IMR-90 (cell line): ENCODE measurements around the gene CSH2. TPM values are rescaled to one million over a fixed set of nuclear protein-coding genes. Genes with fewer than 3 reads are reported as not detected.

Source experiments
- ATAC-seq: fragments of 200-7000 bp; cut with Tn5 transposase; 2 replicates; pipeline ENCODE4 v1.9.1; 2020; ENCODE audit warnings: low read depth, mild to moderate bottlenecking, moderate library complexity
- BruUV-seq: library from RNA; stranded (reverse); fragments of 400-500 nt; replicated peaks from 2 replicates; lab custom pipeline; 2021; lab: Mats Ljungman, UMichigan
- CTCF ChIA-PET: fragments of 300-600 bp; formaldehyde crosslinking; extraction: SDS; loops from one replicate; lab custom pipeline; 2021; ENCODE audit warnings: antibody characterized with exemption; lab: Yijun Ruan, JAX
- POLR2A ChIA-PET: fragments of 300-600 bp; sonication (Branson Sonifier 250); formaldehyde crosslinking; loops from one replicate; lab custom pipeline; 2022; ENCODE audit warnings: antibody characterized with exemption; ENCODE audit not compliant: unreplicated experiment; lab: Charles Lee
- DNase-seq: peaks from one replicate; pipeline ENCODE4 v3.0.0; 2013
- H2AFZ ChIP-seq: replicated peaks from 2 replicates; pipeline ENCODE3; 2013; ENCODE audit warnings: low read length, mild to moderate bottlenecking; ENCODE audit not compliant: poor library complexity
- H2AK5ac ChIP-seq: 2 replicates; pipeline ENCODE4 v1.6.1; 2013; ENCODE audit warnings: low read depth, low read length, inconsistent platforms
- H2AK9ac ChIP-seq: replicated peaks from 2 replicates; pipeline ENCODE3; 2013; ENCODE audit warnings: mild to moderate bottlenecking, low read depth, low read length, moderate library complexity; ENCODE audit not compliant: poor library complexity
- H2BK120ac ChIP-seq: 2 replicates; pipeline ENCODE4 v1.6.1; 2013; ENCODE audit warnings: low read depth, low read length, inconsistent platforms
- H2BK15ac ChIP-seq: 3 replicates; pipeline ENCODE4 v1.6.1; 2013; ENCODE audit warnings: low read depth, low read length, inconsistent platforms
- H2BK20ac ChIP-seq: 2 replicates; pipeline ENCODE4 v1.6.1; 2013; ENCODE audit warnings: low read depth, mild to moderate bottlenecking, inconsistent platforms, low read length, moderate library complexity
- H2BK5ac ChIP-seq: 2 replicates; pipeline ENCODE4 v1.6.1; 2013; ENCODE audit warnings: mild to moderate bottlenecking, low read depth, low read length, inconsistent platforms; ENCODE audit not compliant: poor library complexity, severe bottlenecking
- H3K14ac ChIP-seq: replicated peaks from 2 replicates; pipeline ENCODE4 v1.6.1; 2013; ENCODE audit warnings: low read depth, low read length, inconsistent platforms
- H3K18ac ChIP-seq: 2 replicates; pipeline ENCODE4 v1.6.1; 2013; ENCODE audit warnings: low read depth, low read length, control low read depth
- H3K23ac ChIP-seq: 2 replicates; pipeline ENCODE4 v1.6.1; 2013; ENCODE audit warnings: low read depth, low read length, inconsistent platforms
- H3K27ac ChIP-seq: 2 replicates; pipeline ENCODE4 v1.5.1; 2013; ENCODE audit warnings: mild to moderate bottlenecking, control low read depth, low read length; ENCODE audit not compliant: insufficient read depth
- H3K27me3 ChIP-seq: 2 replicates; pipeline ENCODE4 v1.6.1; 2013; ENCODE audit warnings: low read length; ENCODE audit not compliant: control insufficient read depth, insufficient read depth
- H3K36me3 ChIP-seq: 2 replicates; pipeline ENCODE4 v1.6.1; 2013; ENCODE audit warnings: low read length, mixed read lengths; ENCODE audit not compliant: control insufficient read depth, insufficient read depth
- H3K4ac ChIP-seq: 2 replicates; pipeline ENCODE4 v1.6.1; 2013; ENCODE audit warnings: low read depth, low read length, inconsistent platforms
- H3K4me1 ChIP-seq: 2 replicates; pipeline ENCODE4 v1.6.1; 2013; ENCODE audit warnings: low read length, mixed read lengths; ENCODE audit not compliant: control insufficient read depth, insufficient read depth
- H3K4me2 ChIP-seq: 2 replicates; pipeline ENCODE4 v1.6.1; 2013; ENCODE audit warnings: low read depth, mild to moderate bottlenecking, control low read depth, low read length, moderate library complexity
- H3K4me3 ChIP-seq: 2 replicates; pipeline ENCODE4 v1.5.1; 2013; ENCODE audit warnings: low read depth, mild to moderate bottlenecking, control low read depth, low read length, moderate library complexity; ENCODE audit not compliant: insufficient read depth
- H3K56ac ChIP-seq: 2 replicates; pipeline ENCODE4 v1.6.1; 2013; ENCODE audit warnings: low read length, inconsistent platforms; ENCODE audit not compliant: insufficient read depth; ENCODE audit errors: extremely low read depth
- H3K79me1 ChIP-seq, 2 experiments: 2 replicates each; pipeline ENCODE4 v1.6.1; 2013; ENCODE audit warnings: low read length in 2 of 2, inconsistent platforms in 1 of 2, low read depth in 1 of 2
- H3K9ac ChIP-seq: 2 replicates; pipeline ENCODE4 v1.6.1; 2013; ENCODE audit warnings: low read depth, low read length, control low read depth
- H3K9me1 ChIP-seq: 2 replicates; pipeline ENCODE4 v1.6.1; 2013; ENCODE audit warnings: low read length, inconsistent platforms; ENCODE audit not compliant: insufficient read depth
- H3K9me3 ChIP-seq: 2 replicates; pipeline ENCODE4 v1.6.1; 2013; ENCODE audit warnings: low read length; ENCODE audit not compliant: control insufficient read depth, insufficient read depth
- H4K20me1 ChIP-seq: 2 replicates; pipeline ENCODE4 v1.6.1; 2013; ENCODE audit warnings: low read length, inconsistent platforms; ENCODE audit not compliant: insufficient read depth
- H4K5ac ChIP-seq: 2 replicates; pipeline ENCODE4 v1.6.1; 2013; ENCODE audit warnings: mild to moderate bottlenecking, low read depth, low read length, control low read depth
- H4K8ac ChIP-seq, 2 experiments: 2 replicates each; pipeline ENCODE4 v1.6.1; 2013; ENCODE audit warnings: low read depth in 2 of 2, low read length in 2 of 2, control low read depth in 1 of 2, inconsistent platforms in 1 of 2
- H4K91ac ChIP-seq: 2 replicates; pipeline ENCODE4 v1.6.1; 2013; ENCODE audit warnings: low read depth, low read length, inconsistent platforms; ENCODE audit not compliant: insufficient read depth
- BHLHE40 ChIP-seq: fragments of 150-350 bp; IDR thresholded peaks from 2 replicates; pipeline ENCODE4 v1.6.1; 2016; ENCODE audit warnings: mild to moderate bottlenecking, low read depth, low read length
- CEBPB ChIP-seq: IDR thresholded peaks from 2 replicates; pipeline ENCODE4 v1.6.1; 2012; ENCODE audit warnings: low read depth, low read length, improper control_type of control experiment
- CHD1 ChIP-seq: IDR thresholded peaks from 2 replicates; pipeline ENCODE4 v1.6.1; 2012; ENCODE audit warnings: low read depth, low read length, improper control_type of control experiment
- ELK1 ChIP-seq: fragments of 150-350 bp; IDR thresholded peaks from 2 replicates; pipeline ENCODE4 v1.6.1; 2016; ENCODE audit warnings: low read depth, mild to moderate bottlenecking, low read length, moderate library complexity, borderline replicate concordance
- FOS ChIP-seq: fragments of 150-350 bp; IDR thresholded peaks from 2 replicates; pipeline ENCODE4 v1.6.1; 2016; ENCODE audit warnings: low read depth, low read length
- MAFK ChIP-seq: IDR thresholded peaks from 2 replicates; pipeline ENCODE4 v1.6.1; 2012; ENCODE audit warnings: low read depth, low read length, improper control_type of control experiment
- MAZ ChIP-seq: IDR thresholded peaks from 2 replicates; pipeline ENCODE4 v1.6.1; 2012; ENCODE audit warnings: low read depth, mild to moderate bottlenecking, low read length, improper control_type of control experiment, moderate library complexity, borderline replicate concordance
- MXI1 ChIP-seq: IDR thresholded peaks from 2 replicates; pipeline ENCODE4 v1.6.1; 2012; ENCODE audit warnings: low read depth, mild to moderate bottlenecking, low read length, moderate library complexity, borderline replicate concordance
- NFE2L2 ChIP-seq: fragments of 150-350 bp; IDR thresholded peaks from 2 replicates; pipeline ENCODE4 v1.6.1; 2016; ENCODE audit warnings: low read depth, mild to moderate bottlenecking, low read length
- POLR2A ChIP-seq: IDR thresholded peaks from 2 replicates; pipeline ENCODE4 v1.6.1; 2012; ENCODE audit warnings: mild to moderate bottlenecking, low read depth, low read length
- RAD21 ChIP-seq: IDR thresholded peaks from 2 replicates; pipeline ENCODE4 v1.6.1; 2012; ENCODE audit warnings: low read length, improper control_type of control experiment
- RCOR1 ChIP-seq: IDR thresholded peaks from 2 replicates; pipeline ENCODE4 v1.6.1; 2012; ENCODE audit warnings: mild to moderate bottlenecking, low read length, improper control_type of control experiment; ENCODE audit not compliant: insufficient replicate concordance
- RFX5 ChIP-seq: IDR thresholded peaks from 2 replicates; pipeline ENCODE4 v1.8.0; 2012; ENCODE audit warnings: low read depth, mild to moderate bottlenecking, low read length, moderate library complexity
- SMC3 ChIP-seq: fragments of 150-350 bp; IDR thresholded peaks from 2 replicates; pipeline ENCODE4 v1.6.1; 2016; ENCODE audit warnings: low read depth, mild to moderate bottlenecking, antibody characterized with exemption, low read length, moderate library complexity
- WGBS, 2 experiments: methylation state at CpG; one replicate each; pipeline versions ENCODE4 v1.1.5 to v1.1.7; 2013; ENCODE audit warnings: missing lambda C conversion rate in 2 of 2; ENCODE audit not compliant: insufficient read length in 1 of 2; ENCODE audit errors: extremely low coverage in 2 of 2; 5-methylcytosine and 5-hydroxymethylcytosine counted together
- dilution Hi-C: fragments of 300-500 bp; cut with HindIII; formaldehyde crosslinking; loops from one replicate; pipeline ENCODE4 v1.14.3; 2018; ENCODE audit warnings: low sequenced_read_pairs; ENCODE audit not compliant: unreplicated experiment
- in situ Hi-C: fragments of 300-500 bp; cut with MboI; formaldehyde crosslinking; loops from 3 replicates; pipeline ENCODE4 v1.14.3; 2019; ENCODE audit warnings: low sequenced_read_pairs, inconsistent platforms, mixed read lengths
- intact Hi-C: fragments of 100-400 bp; cut with micrococcal nuclease; formaldehyde crosslinking; loops from 2 replicates; pipeline ENCODE4 v1.10.0; 2022
- polyA plus RNA-seq, 3 experiments: library from polyadenylated mRNA; depleted of rRNA; stranded (reverse); fragments of >200 nt; gene quantifications; 2 replicates each; pipeline ENCODE4 v1.2.3, GENCODE V29; 2012; ENCODE audit warnings: low replicate concordance in 1 of 3
- total RNA-seq: library from RNA; depleted of rRNA; stranded (reverse); fragments of >200 nt; gene quantifications from 2 replicates; pipeline ENCODE4 v1.2.3, GENCODE V29; 2012
- TF ChIP-seq, protein P1 (sequence below): conservative IDR thresholded peaks from 2 replicates; pipeline ENCODE4 v1.5.1; 2012; ENCODE audit warnings: mild to moderate bottlenecking, low read depth, low read length, improper control_type of control experiment

Gene CSH2
- total and polyA plus RNA-seq, 2 of the 4 experiments (the other 2 are of a cell fraction) = not detected

DNA sequence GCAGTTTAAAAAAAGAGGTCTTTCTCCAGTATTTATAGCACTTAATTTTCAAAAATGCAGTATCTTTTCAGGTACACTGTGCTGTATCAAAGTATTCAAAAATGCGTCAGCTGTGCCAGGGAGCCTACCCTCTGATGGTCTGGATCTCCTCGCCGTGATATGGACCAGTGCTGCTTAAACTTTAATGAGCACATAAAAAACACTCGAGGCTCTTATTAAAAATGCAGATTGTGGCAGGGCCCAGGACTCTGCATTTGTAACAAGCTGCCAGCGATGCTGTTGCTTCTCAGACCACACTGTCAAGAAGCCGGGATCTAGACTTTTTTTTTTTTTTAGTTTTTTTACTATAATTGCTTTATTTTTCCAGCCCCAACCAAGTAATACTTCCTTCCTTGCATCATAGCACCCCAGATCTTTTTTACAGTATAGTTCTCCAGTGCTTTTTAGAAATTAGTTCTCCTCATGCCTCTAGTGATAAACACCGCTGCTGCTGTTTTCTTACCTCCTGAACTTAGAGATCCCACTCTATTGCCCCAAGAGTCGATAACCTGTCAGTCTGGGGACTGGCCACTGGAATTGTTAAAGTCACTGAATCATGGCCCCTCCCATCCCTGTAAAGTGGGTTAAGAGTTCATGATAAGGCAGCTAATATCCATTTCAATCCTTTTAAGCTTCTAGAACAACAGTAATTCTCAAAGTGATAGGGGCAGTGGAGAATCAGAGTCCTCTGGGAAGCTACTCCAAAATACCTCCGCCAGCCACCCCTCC is 29.4 kb downstream of the CSH2 start:
- peaks cover 10% of the 10 kb centered on the region for H3K9me1 ChIP-seq
- intact Hi-C loops = no loop called here
- ChIA-PET POLR2A (interaction anchor here (0.6 kb wide), 3 partner anchors 15 to 609 kb away, joined by 3 to 8 read pairs (median 6); no protein-coding TSS in a partner anchor), CTCF (interaction anchor here (0.5 to 2.2 kb wide), 2 partner anchors 22 to 31 kb away, joined by 5 to 7 read pairs; no protein-coding TSS in a partner anchor)
- peak overlapping the region; percentile 28 for H3K4me2 ChIP-seq
- 0 out of 2 replicates have a peak, but pooled peaks cover 3% of the 10 kb centered on the region for H3K9me3 ChIP-seq
- peak overlapping the region; percentile 97 to 100 for H4K8ac ChIP-seq
- H3K27me3 ChIP-seq = no peaks in the 10 kb centered on the region
- WGBS, 2 experiments = 45% methylated on average over 3 of the region's 9 CpGs; no CpG with 5 or more reads in 1 of the 2 experiments
- H2BK15ac ChIP-seq = no peak overlapping the region
- ATAC-seq (no peak), DNase-seq (no peak)
- peak overlapping the region; percentile 14 for H4K5ac ChIP-seq
- BruUV-seq = no TSS peak
- dilution Hi-C loops = no loop called here
- H3K18ac ChIP-seq = peak overlapping the region; percentile 43; the same call in 1 of the 2 replicates
- no peak overlapping the region for H2AK9ac ChIP-seq
- peaks cover 15% of the 10 kb centered on the region for H4K20me1 ChIP-seq
- H2AFZ ChIP-seq = peak overlapping the region; percentile 83
- H3K79me1 ChIP-seq = peaks cover 6 to 29% of the 10 kb centered on the region in 2 experiments; a peak in 3 of 4 replicates
- no peak overlapping the region; the same call in 1 of the 2 replicates for H3K9ac ChIP-seq
- H3K36me3 ChIP-seq = no peaks in the 10 kb centered on the region
- peak overlapping the region; percentile 74; the same call in 1 of the 2 replicates for H3K23ac ChIP-seq
- H2BK20ac ChIP-seq = no peak overlapping the region
- peak overlapping the region; percentile 72 for H3K4ac ChIP-seq
- peak overlapping the region; percentile 68; the same call in 1 of the 2 replicates for H2BK120ac ChIP-seq
- 0 out of 2 replicates have a peak overlapping the region, but pooled peaks have one; percentile 21 for H4K91ac ChIP-seq
- peak overlapping the region; percentile 16; the same call in 1 of the 2 replicates for H3K14ac ChIP-seq
- H2AK5ac ChIP-seq = no peak overlapping the region
- in situ Hi-C loops = no loop called here
- peak overlapping the region; percentile 9; the same call in 1 of the 2 replicates for H3K56ac ChIP-seq
- peak overlapping the region; percentile 44; the same call in 1 of the 2 replicates for H3K27ac ChIP-seq
- H3K4me3 ChIP-seq = no peak overlapping the region
- H3K4me1 ChIP-seq = peaks cover 14% of the 10 kb centered on the region
- H2BK5ac ChIP-seq = peak overlapping the region; percentile 3
- no peak for TF ChIP-seq BHLHE40
- no peak for TF ChIP-seq CHD1
- TF ChIP-seq MAZ = no peak
- no peak for TF ChIP-seq MXI1
- no peak for TF ChIP-seq SMC3
- TF ChIP-seq RFX5 = no peak
- TF ChIP-seq MAFK = no peak
- TF ChIP-seq RCOR1 = no peak
- TF ChIP-seq POLR2A = no peak
- no peak for TF ChIP-seq FOS
- no peak for TF ChIP-seq NFE2L2
- TF ChIP-seq CEBPB = no peak
- TF ChIP-seq ELK1 = no peak
- no peak for TF ChIP-seq RAD21
- TF ChIP-seq, protein P1, sequence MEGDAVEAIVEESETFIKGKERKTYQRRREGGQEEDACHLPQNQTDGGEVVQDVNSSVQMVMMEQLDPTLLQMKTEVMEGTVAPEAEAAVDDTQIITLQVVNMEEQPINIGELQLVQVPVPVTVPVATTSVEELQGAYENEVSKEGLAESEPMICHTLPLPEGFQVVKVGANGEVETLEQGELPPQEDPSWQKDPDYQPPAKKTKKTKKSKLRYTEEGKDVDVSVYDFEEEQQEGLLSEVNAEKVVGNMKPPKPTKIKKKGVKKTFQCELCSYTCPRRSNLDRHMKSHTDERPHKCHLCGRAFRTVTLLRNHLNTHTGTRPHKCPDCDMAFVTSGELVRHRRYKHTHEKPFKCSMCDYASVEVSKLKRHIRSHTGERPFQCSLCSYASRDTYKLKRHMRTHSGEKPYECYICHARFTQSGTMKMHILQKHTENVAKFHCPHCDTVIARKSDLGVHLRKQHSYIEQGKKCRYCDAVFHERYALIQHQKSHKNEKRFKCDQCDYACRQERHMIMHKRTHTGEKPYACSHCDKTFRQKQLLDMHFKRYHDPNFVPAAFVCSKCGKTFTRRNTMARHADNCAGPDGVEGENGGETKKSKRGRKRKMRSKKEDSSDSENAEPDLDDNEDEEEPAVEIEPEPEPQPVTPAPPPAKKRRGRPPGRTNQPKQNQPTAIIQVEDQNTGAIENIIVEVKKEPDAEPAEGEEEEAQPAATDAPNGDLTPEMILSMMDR = no peak
